ENCODE results near the gene CORO2B. TPM values are rescaled to one million over a fixed set of nuclear protein-coding genes. Genes with fewer than 3 reads are reported as not detected.

The CORO2B gene
- total RNA-seq, 4 donors from 2014 or later = 1.3 to 18.2 (median 7.0) TPM

GRCh38 chr15:68655686-68656437 lies 77.1 kb downstream of the CORO2B start:
- TF ChIP-seq POLR2A (IDR thresholded peaks at IDR 0.05) (no peak), CTCF (IDR thresholded peaks at IDR 0.05) (no peak)
- H3K27ac ChIP-seq = no peak overlapping the region
- peak in 1 of 2 donors; percentile 5 for DNase-seq
- H3K9me3 ChIP-seq = no peaks in the 10 kb centered on the region
- intact Hi-C loops (cut with DNase I; ENCODE audit: low total_unique reads) = no loop called here
- H3K4me1 ChIP-seq = no peaks in the 10 kb centered on the region
- no peaks in the 10 kb centered on the region for H3K27me3 ChIP-seq
- no peaks in the 10 kb centered on the region for H3K36me3 ChIP-seq
- no peak overlapping the region for H3K4me3 ChIP-seq

GRCh38 chr15:68656438-68656739 lies 77.6 kb downstream of the CORO2B start:
- H3K9me3 ChIP-seq = no peaks in the 10 kb centered on the region
- no peaks in the 10 kb centered on the region for H3K36me3 ChIP-seq
- intact Hi-C loops (cut with DNase I; ENCODE audit: low total_unique reads) = no loop called here
- TF ChIP-seq POLR2A (IDR thresholded peaks at IDR 0.05) (no peak), CTCF (IDR thresholded peaks at IDR 0.05) (no peak)
- H3K4me3 ChIP-seq = no peak overlapping the region
- no peaks in the 10 kb centered on the region for H3K27me3 ChIP-seq
- H3K4me1 ChIP-seq = no peaks in the 10 kb centered on the region
- DNase-seq = no peak
- no peak overlapping the region for H3K27ac ChIP-seq

GRCh38 chr15:68658151-68658550 lies 79.4 kb downstream of the CORO2B start:
- TF ChIP-seq POLR2A (IDR thresholded peaks at IDR 0.05) (no peak), CTCF (IDR thresholded peaks at IDR 0.05) (no peak)
- DNase-seq = peak in 1 of 2 donors; percentile 12
- Histone ChIP-seq H3K27ac (no peak overlapping the region), H3K27me3 (no peaks in the 10 kb centered on the region), H3K36me3 (no peaks in the 10 kb centered on the region), H3K9me3 (no peaks in the 10 kb centered on the region), H3K4me1 (no peaks in the 10 kb centered on the region), H3K4me3 (no peak overlapping the region)
- intact Hi-C loops (cut with DNase I; ENCODE audit: low total_unique reads) = no loop called here

- intact Hi-C loops (cut with DNase I; ENCODE audit: low total_unique reads) = no loop called here
- no peak for DNase-seq
These were observed 80.0 kb downstream of the CORO2B start for GRCh38 chr15:68658641-68659358.

More at GRCh38 chr15:68658641-68659358, 80.0 kb downstream of the CORO2B start:
- H3K27ac ChIP-seq = no peak overlapping the region
- no peak for TF ChIP-seq CTCF (IDR thresholded peaks at IDR 0.05)
- no peak for TF ChIP-seq POLR2A (IDR thresholded peaks at IDR 0.05)
- no peaks in the 10 kb centered on the region for H3K36me3 ChIP-seq
- H3K4me1 ChIP-seq = no peaks in the 10 kb centered on the region
- H3K27me3 ChIP-seq = no peaks in the 10 kb centered on the region
- H3K4me3 ChIP-seq = no peak overlapping the region
- H3K9me3 ChIP-seq = no peaks in the 10 kb centered on the region

Measured in uterus (tissue), 4 donors.